Stimulated activated CD4-positive, alpha-beta T cell treated with anti-CD3 and anti-CD28 coated beads, Interleukin-12 subunit alpha, Interleukin-12 subunit beta, amount 100 ng/mL, for 48 hours (primary cell): Measurements from ENCODE around the gene PSMA2.
"Not testable (repeated sequence)": the region's sequence is repeated elsewhere in the genome, so short reads cannot be mapped to it uniquely, and the experiment has no call there.

ENCODE experiments used
- DNase-seq, 3 donors: peaks; one replicate each; pipeline ENCODE4 v3.0.0-alpha.2; 2020; ENCODE audit warnings: low read depth in 2 of 3, low spot score in 1 of 3

Gene PSMA2

GRCh38 chr7:42907316-42907715 lies 24.7 kb downstream of the PSMA2 start:
- DNase-seq = no peak

GRCh38 chr7:42906181-42906580 lies 25.8 kb downstream of the PSMA2 start:
- DNase-seq = no peak

DNA sequence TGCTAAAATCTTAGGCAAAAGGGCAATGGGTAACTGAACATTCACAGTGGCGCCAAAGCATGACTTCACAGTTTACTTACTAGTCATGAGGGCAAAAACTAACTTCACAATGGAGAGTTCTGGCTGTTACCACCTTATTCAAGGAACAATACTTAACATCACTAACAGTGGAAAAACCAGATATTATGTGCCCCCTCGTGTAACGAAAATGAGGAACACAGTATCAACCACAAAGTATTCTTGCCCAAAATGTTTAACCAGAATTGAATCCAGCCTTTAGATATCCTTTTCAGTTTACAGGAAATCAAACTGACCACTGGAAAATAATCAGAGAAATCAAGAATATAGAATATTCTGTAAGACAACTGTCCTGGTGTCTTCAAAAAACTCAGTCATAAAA lies 29.6 kb downstream of the PSMA2 start:
- no peak for DNase-seq

DNA sequence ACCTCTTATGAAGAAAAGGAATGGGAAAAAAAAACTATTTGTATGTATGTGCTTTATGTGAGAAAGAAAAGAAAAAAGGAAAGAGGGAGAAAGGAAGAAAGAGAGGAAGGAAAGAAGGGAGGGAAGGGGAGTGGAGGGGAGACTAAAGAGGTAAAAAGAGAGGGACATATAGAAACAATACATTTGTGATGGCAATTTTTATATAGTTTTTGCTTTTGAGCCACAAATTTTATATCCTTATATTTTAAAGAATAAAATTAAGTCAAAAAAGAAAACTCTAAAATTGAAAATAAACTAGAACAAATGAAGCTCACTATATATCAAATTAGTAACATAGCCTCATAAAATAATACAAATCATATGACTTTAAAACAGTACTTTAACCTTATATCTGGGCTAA lies 31.1 kb downstream of the PSMA2 start:
- no peak for DNase-seq

DNA sequence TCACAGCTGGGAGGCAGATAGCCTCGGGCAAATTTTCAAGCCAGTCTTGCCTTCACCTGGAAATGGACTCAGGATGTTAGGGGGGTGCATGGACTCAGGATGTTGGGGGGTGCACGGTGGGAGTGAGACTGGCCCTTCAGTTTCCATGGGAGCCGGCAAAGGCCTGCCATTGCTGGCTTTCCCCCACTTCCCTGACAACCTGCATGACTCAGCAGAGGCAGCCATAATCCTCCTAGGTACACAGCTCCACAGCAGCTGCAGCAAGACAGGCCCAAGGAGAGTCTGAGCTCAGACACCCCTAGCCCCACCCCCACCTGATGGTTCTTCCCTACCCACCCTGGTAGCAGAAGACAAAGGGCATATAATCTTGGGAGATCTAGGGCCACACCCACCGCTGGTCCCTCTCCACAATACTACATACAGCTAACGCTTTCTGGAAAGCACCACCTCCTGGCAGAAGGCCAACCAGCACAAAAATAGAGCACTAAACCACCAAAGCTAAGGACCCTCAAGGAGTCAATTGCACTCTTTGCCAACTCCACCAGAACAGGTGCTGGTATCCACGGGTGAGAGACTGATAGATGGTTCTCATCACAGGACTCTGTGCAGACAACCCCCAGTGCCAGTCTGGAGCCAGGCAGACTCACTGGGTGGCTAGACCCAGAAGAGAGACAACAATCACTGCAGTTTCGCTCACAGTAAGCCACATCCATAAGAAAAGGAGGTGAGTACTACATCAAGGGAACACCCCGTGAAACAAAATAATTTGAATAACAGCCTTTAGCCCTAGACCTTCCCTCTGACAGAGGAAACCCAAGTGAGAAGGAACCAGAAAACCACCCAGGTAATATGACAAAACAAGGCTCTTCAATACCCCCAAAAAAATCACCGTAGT lies 38.4 kb downstream of the PSMA2 start:
- DNase-seq = no peak

- no peak for DNase-seq
Measured at GRCh38 chr7:42886893-42887505, 45.0 kb downstream of the PSMA2 start.

DNA sequence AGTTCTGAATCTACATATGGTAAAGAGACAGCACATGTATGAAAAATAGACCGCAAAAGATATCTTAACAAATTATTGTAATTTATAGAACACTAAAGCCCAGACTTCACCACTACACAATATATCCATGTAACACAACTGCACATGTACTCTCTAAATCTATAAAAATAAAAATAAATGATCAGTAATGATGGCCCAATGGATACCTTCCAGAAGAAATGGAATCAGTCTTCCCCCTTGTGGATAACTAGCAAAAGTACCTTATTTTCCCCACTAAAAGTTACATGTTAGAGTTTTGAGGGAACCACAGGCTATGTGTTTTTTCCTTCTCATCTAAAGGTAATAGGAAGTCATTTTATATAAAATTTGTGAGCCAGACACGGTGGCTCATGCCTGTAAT lies 45.8 kb downstream of the PSMA2 start:
- no peak for DNase-seq

GRCh38 chr7:42885183-42885582 lies 46.8 kb downstream of the PSMA2 start:
- DNase-seq = not testable (repeated sequence)

GRCh38 chr7:42883950-42884349 lies 48.0 kb downstream of the PSMA2 start:
- DNase-seq = no peak

DNA sequence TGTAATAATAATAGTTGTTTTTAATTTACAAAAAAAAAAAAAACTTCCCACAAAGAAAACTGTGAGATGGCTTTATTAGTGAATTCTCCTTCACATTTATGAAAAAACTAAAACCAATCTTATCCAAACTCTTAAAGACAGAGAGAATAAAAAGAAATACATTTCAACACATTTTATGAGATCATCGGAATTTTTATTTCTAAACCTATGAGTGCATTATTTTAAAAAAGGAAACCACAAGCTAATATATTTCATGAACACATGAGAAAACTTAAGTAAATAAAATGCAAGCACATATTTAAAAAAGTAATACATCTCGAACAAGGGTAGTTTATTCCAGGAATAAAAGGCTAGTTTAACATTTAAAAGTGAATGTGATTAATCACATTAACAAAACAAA lies 51.6 kb downstream of the PSMA2 start:
- no peak for DNase-seq

DNA sequence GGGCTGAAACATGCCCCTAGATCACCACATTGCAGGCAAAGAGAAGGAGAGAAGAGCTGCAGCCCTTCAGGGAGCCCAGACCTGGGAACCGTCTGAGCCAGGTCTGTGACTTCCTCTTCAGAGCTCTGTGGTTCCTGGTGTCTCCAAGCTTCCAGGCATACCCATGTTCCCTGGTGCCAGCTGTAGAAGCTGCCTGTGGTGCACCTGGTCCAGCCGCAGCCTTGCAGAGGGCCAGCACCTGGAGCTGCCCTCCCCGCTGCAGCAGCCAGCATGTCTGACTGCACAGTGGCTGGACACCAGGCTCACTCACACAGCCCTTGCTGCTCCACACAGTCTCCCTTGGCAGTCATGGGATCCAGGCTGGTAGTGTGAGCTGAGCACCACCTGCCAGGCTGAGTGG lies 53.7 kb downstream of the PSMA2 start:
- no peak for DNase-seq

- no peak for DNase-seq
Measured at GRCh38 chr7:42877862-42878261, 54.1 kb downstream of the PSMA2 start.

DNA sequence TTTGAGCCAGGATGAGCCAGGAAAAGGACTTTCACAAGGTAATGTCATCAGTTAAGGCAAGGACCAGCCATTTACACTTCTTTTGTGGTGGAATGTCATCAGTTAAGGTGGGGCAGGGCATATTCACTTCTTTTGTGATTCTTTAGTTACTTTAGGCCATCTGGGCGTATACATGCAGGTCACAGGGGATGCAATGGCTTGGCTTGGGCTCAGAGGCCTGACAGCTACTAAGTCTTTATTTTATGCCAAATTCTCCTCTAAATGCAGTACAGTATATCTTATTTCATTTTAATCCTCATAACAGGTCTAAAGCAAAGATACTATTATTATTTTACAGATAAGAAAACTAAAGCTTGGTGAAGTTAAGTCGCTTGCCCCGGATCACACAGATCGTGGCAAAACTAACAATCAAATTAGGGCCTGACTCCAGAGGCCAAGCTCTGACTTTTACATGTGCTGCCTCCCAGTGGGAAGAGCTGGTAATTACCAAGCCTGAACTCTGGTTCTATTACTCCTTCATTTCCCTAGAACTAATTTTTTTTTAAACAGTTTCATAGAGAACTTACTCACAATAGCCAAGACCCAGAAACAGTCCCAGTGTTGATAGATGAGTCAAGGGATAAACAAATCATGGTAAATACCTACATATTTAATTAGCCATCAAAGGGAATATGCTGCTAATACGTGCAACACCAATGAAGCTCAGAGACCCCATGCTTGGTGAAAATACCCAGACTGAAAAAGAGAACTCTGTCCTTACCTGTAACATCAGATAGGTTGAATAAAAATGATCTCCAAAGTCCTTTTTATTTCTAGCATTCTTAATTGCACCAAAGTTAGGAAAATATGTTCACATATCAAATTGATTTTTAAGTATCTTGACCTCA lies 55.5 kb downstream of the PSMA2 start:
- DNase-seq = peak; percentile 31 to 58 (median 53)

- DNase-seq = peak; percentile 37 to 44 (median 41)
Measured at GRCh38 chr7:42869131-42870020, 62.6 kb downstream of the PSMA2 start.

GRCh38 chr7:42868480-42868879 lies 63.5 kb downstream of the PSMA2 start:
- no peak for DNase-seq
